DOHH2 (cell line): Measurements from ENCODE around the gene MT2A.

Experiments
- H3F3A ChIP-seq: fragments of 200-600 bp; sonication (generic), shearing (Covaris generic); 2 replicates; pipeline ENCODE4 v1.6.0; 2016; ENCODE audit warnings: antibody characterized with exemption, mild to moderate bottlenecking; ENCODE audit not compliant: control insufficient read depth, insufficient read depth
- H3K27ac ChIP-seq: fragments of 200-600 bp; sonication (generic); 2 replicates; pipeline ENCODE4 v1.5.1; 2014; ENCODE audit warnings: low read depth, mild to moderate bottlenecking, low read length, moderate library complexity
- H3K27me3 ChIP-seq: fragments of 200-600 bp; sonication (generic); 2 replicates; pipeline ENCODE4 v1.6.1; 2014; ENCODE audit warnings: mild to moderate bottlenecking, low read length, mixed read lengths; ENCODE audit not compliant: control insufficient read depth
- H3K36me3 ChIP-seq: fragments of 200-600 bp; sonication (generic); 2 replicates; pipeline ENCODE4 v1.6.1; 2014; ENCODE audit warnings: mild to moderate bottlenecking, low read length, moderate library complexity, mixed read lengths; ENCODE audit not compliant: control insufficient read depth
- H3K4me1 ChIP-seq: fragments of 200-600 bp; sonication (generic); 2 replicates; pipeline ENCODE4 v1.6.1; 2014; ENCODE audit warnings: mild to moderate bottlenecking, low read length, mixed read lengths; ENCODE audit not compliant: control insufficient read depth
- H3K4me2 ChIP-seq: fragments of 200-600 bp; sonication (generic); 2 replicates; pipeline ENCODE4 v1.6.0; 2014; ENCODE audit warnings: mild to moderate bottlenecking, low read length, moderate library complexity
- H3K4me3 ChIP-seq: fragments of 200-600 bp; sonication (generic); 2 replicates; pipeline ENCODE4 v1.5.1; 2014; ENCODE audit warnings: mild to moderate bottlenecking, low read length, mixed read lengths
- H3K79me2 ChIP-seq: fragments of 200-600 bp; sonication (generic); 2 replicates; pipeline ENCODE4 v1.6.1; 2014; ENCODE audit warnings: mild to moderate bottlenecking, low read length, mixed read lengths; ENCODE audit not compliant: control insufficient read depth
- H3K9me2 ChIP-seq: fragments of 200-600 bp; sonication (generic); replicated peaks from 2 replicates; pipeline ENCODE4 v1.6.1; 2014; ENCODE audit warnings: mild to moderate bottlenecking, low read length, mixed read lengths; ENCODE audit not compliant: control insufficient read depth
- H3K9me3 ChIP-seq: fragments of 200-600 bp; sonication (generic); 2 replicates; pipeline ENCODE4 v1.6.1; 2014; ENCODE audit warnings: antibody characterized with exemption, low read length, mixed read lengths; ENCODE audit not compliant: control insufficient read depth, insufficient read depth
- H4K20me1 ChIP-seq: fragments of 200-600 bp; sonication (generic); 2 replicates; pipeline ENCODE4 v1.6.0; 2014; ENCODE audit warnings: low read depth, mild to moderate bottlenecking, antibody characterized with exemption, low read length, moderate library complexity; ENCODE audit not compliant: control insufficient read depth, insufficient read depth
- EZH2phosphoT487 ChIP-seq: fragments of 200-600 bp; sonication (generic); IDR thresholded peaks from 2 replicates; pipeline ENCODE4 v1.6.1; 2017; ENCODE audit warnings: borderline replicate concordance, mild to moderate bottlenecking, antibody characterized with exemption, low read length, moderate library complexity, mixed read lengths
- TF ChIP-seq, protein P1 (sequence below): fragments of 200-600 bp; sonication (generic); IDR thresholded peaks from one replicate; pipeline ENCODE4 v1.5.1; 2014; ENCODE audit warnings: antibody characterized with exemption, mild to moderate bottlenecking, low read depth, low read length; ENCODE audit not compliant: poor library complexity, severe bottlenecking

Gene MT2A

GRCh38 chr16:56608043-56608875, at the start of gene MT2A:
MT2A (plus strand) TSS chr16:56608584; CDS start chr16:56608656, 72 bp downstream.
- no peaks in the 10 kb centered on the region for H4K20me1 ChIP-seq
- H3K9me2 ChIP-seq = no peaks in the 10 kb centered on the region
- no peaks in the 10 kb centered on the region for H3K9me3 ChIP-seq
- H3K27ac ChIP-seq = no peak within 1 kb of the TSS
- TF ChIP-seq EZH2phosphoT487 = no peak
- TF ChIP-seq, protein P1, sequence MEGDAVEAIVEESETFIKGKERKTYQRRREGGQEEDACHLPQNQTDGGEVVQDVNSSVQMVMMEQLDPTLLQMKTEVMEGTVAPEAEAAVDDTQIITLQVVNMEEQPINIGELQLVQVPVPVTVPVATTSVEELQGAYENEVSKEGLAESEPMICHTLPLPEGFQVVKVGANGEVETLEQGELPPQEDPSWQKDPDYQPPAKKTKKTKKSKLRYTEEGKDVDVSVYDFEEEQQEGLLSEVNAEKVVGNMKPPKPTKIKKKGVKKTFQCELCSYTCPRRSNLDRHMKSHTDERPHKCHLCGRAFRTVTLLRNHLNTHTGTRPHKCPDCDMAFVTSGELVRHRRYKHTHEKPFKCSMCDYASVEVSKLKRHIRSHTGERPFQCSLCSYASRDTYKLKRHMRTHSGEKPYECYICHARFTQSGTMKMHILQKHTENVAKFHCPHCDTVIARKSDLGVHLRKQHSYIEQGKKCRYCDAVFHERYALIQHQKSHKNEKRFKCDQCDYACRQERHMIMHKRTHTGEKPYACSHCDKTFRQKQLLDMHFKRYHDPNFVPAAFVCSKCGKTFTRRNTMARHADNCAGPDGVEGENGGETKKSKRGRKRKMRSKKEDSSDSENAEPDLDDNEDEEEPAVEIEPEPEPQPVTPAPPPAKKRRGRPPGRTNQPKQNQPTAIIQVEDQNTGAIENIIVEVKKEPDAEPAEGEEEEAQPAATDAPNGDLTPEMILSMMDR = no peak
- H3K4me3 ChIP-seq = peak within 1 kb of the TSS; percentile 68
- no peaks in the 10 kb centered on the region for H3K36me3 ChIP-seq
- H3K27me3 ChIP-seq = peaks cover 16% of the 10 kb centered on the region
- H3K4me2 ChIP-seq = peak within 1 kb of the TSS; percentile 83
- no peaks in the 10 kb centered on the region for H3K79me2 ChIP-seq
- no peaks in the 10 kb centered on the region for H3F3A ChIP-seq
- peaks cover 27% of the 10 kb centered on the region for H3K4me1 ChIP-seq

DNA sequence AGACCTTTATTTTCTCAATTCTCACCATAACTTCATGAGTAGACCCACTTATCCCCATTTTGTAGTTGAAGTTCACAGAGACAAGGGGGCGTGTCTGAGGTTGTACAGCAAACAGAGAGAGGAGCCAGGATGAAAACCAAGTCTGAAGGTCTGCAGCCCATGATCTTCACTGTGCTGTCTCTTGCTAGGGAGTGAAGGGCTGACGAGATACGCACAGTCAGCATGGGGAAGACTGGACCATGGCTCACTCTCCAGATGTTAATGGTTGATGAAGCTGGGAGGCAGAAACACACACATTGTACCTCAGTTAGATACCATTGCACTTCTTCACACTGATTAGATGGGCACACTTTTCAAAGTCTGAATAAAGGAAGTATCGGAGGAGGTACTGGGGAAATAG, 49.3 kb upstream of the MT2A start:
- H3K79me2 ChIP-seq = no peaks in the 10 kb centered on the region
- no peaks in the 10 kb centered on the region for H3K9me2 ChIP-seq
- peaks cover 15% of the 10 kb centered on the region; the same call in 1 of the 2 replicates for H3K27me3 ChIP-seq
- H3K27ac ChIP-seq = no peak overlapping the region
- H4K20me1 ChIP-seq = no peaks in the 10 kb centered on the region; the same call in 1 of the 2 replicates
- H3F3A ChIP-seq = no peaks in the 10 kb centered on the region
- H3K9me3 ChIP-seq = no peaks in the 10 kb centered on the region
- no peak overlapping the region for H3K4me3 ChIP-seq
- H3K4me2 ChIP-seq = no peak overlapping the region
- no peaks in the 10 kb centered on the region for H3K36me3 ChIP-seq
- no peaks in the 10 kb centered on the region for H3K4me1 ChIP-seq
- TF ChIP-seq EZH2phosphoT487 = no peak
- TF ChIP-seq, protein P1 = no peak

DNA sequence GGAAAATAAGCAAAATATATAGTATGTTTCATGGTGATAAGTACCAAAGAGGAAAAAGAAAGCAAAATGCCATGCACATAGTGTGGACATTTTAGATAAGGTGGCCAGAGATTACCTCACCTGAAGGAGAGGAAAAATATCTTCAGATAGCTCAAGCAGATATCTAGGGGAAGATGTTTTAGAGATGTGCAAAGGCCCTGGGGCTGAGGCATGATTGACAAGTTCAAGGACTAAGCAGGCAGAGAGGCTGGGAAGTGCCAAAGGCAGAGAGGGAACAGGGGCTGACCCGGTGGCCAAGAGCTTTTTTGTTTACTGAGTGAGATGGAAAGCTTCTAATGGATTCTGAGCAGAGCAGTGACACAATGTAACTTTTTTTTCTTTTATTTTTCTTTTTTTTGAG, 47.9 kb upstream of the MT2A start:
- no peaks in the 10 kb centered on the region for H3F3A ChIP-seq
- no peak overlapping the region for H3K27ac ChIP-seq
- TF ChIP-seq, protein P1 = no peak
- H3K9me3 ChIP-seq = no peaks in the 10 kb centered on the region
- no peak overlapping the region for H3K4me3 ChIP-seq
- no peak overlapping the region for H3K4me2 ChIP-seq
- H3K36me3 ChIP-seq = no peaks in the 10 kb centered on the region
- H3K4me1 ChIP-seq = no peaks in the 10 kb centered on the region
- no peaks in the 10 kb centered on the region for H3K79me2 ChIP-seq
- no peaks in the 10 kb centered on the region for H4K20me1 ChIP-seq
- H3K9me2 ChIP-seq = no peaks in the 10 kb centered on the region
- peaks cover 8% of the 10 kb centered on the region; the same call in 1 of the 2 replicates for H3K27me3 ChIP-seq
